ENCODE measurements around the gene LIN7C. TPM values are rescaled to one million over a fixed set of nuclear protein-coding genes. Genes with fewer than 3 reads are reported as not detected.
A peak's percentile ranks its signal among the peaks of the same experiment; 100 is the strongest.

The LIN7C gene
- total and polyA plus RNA-seq, 2 experiments from 2014 or later = 13.1 to 18.8 TPM

GRCh38 chr11:27462543-27462942, 44.0 kb downstream of the LIN7C start:
- Histone ChIP-seq H3K4me3 (no peak overlapping the region), H3K36me3 (no peaks in the 10 kb centered on the region), H3K27me3 (no peaks in the 10 kb centered on the region), H3K27ac (no peak overlapping the region), H3K4me1 (ENCODE audit: low read depth) (peaks cover 37% of the 10 kb centered on the region), H3K9me3 (ENCODE audit: low read depth) (no peaks in the 10 kb centered on the region)
- no peak for TF ChIP-seq CTCF (IDR thresholded peaks at IDR 0.05; ENCODE audit: low read depth, low read length)
- DNase-seq (ENCODE audit: low read depth in 1 of 2, low spot score in 1 of 2) = peak in 1 of 2 donors; percentile 25

GRCh38 chr11:27460158-27460978, 46.2 kb downstream of the LIN7C start:
- TF ChIP-seq CTCF (IDR thresholded peaks at IDR 0.05; ENCODE audit: low read depth, low read length) = no peak

DNA sequence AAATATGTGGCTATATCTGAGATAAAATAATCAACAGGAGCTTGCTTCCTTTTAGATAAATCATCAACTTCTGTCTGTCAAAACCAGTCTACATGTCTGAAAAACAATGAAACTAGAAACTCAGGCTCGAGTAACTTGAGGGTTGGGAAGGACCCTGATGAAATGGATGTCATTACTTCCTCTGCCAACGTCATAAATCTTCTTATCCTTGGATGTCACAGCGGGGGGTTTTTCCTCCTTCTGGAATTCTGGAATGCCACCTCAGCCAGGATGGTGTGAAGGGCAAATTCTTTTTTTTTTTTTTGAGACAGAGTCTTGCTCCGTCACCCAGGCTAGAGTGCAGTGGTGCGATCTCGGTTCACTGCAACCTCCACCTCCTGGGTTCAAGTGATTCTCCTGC, 47.4 kb downstream of the LIN7C start:
- Histone ChIP-seq H3K27ac (no peak overlapping the region), H3K36me3 (no peaks in the 10 kb centered on the region), H3K4me1 (ENCODE audit: low read depth) (peaks cover 24% of the 10 kb centered on the region), H3K4me3 (no peak overlapping the region), H3K9me3 (ENCODE audit: low read depth) (no peaks in the 10 kb centered on the region), H3K27me3 (no peaks in the 10 kb centered on the region)
- no peak for TF ChIP-seq CTCF (IDR thresholded peaks at IDR 0.05; ENCODE audit: low read depth, low read length)
- no peak for DNase-seq (ENCODE audit: low read depth in 1 of 2, low spot score in 1 of 2)

More at GRCh38 chr11:27460158-27460978, 46.2 kb downstream of the LIN7C start:
- no peak for DNase-seq (ENCODE audit: low read depth in 1 of 2, low spot score in 1 of 2)
- H3K4me1 ChIP-seq (ENCODE audit: low read depth) = peaks cover 36% of the 10 kb centered on the region
- no peaks in the 10 kb centered on the region for H3K27me3 ChIP-seq
- H3K27ac ChIP-seq = peak overlapping the region; percentile 0
- H3K4me3 ChIP-seq = no peak overlapping the region
- H3K9me3 ChIP-seq (ENCODE audit: low read depth) = no peaks in the 10 kb centered on the region
- H3K36me3 ChIP-seq = no peaks in the 10 kb centered on the region

GRCh38 chr11:27458182-27458581, 48.4 kb downstream of the LIN7C start:
- no peak for TF ChIP-seq CTCF (IDR thresholded peaks at IDR 0.05; ENCODE audit: low read depth, low read length)
- H3K9me3 ChIP-seq (ENCODE audit: low read depth) = no peaks in the 10 kb centered on the region
- no peak overlapping the region for H3K4me3 ChIP-seq
- H3K27me3 ChIP-seq = no peaks in the 10 kb centered on the region
- no peaks in the 10 kb centered on the region for H3K36me3 ChIP-seq
- no peak overlapping the region for H3K27ac ChIP-seq
- no peak for DNase-seq (ENCODE audit: low read depth in 1 of 2, low spot score in 1 of 2)
- peaks cover 15% of the 10 kb centered on the region for H3K4me1 ChIP-seq (ENCODE audit: low read depth)

GRCh38 chr11:27456795-27457329, 49.7 kb downstream of the LIN7C start:
- peaks cover 15% of the 10 kb centered on the region for H3K4me1 ChIP-seq (ENCODE audit: low read depth)
- H3K36me3 ChIP-seq = no peaks in the 10 kb centered on the region
- H3K4me3 ChIP-seq = no peak overlapping the region
- no peak for TF ChIP-seq CTCF (IDR thresholded peaks at IDR 0.05; ENCODE audit: low read depth, low read length)
- no peak for DNase-seq (ENCODE audit: low read depth in 1 of 2, low spot score in 1 of 2)
- no peaks in the 10 kb centered on the region for H3K9me3 ChIP-seq (ENCODE audit: low read depth)
- H3K27ac ChIP-seq = no peak overlapping the region
- no peaks in the 10 kb centered on the region for H3K27me3 ChIP-seq

All from cardiac muscle cell (in vitro differentiated cells and primary cell).